RWPE2 (cell line): ENCODE data around the gene ABCB9.

ENCODE experiments used
- ATAC-seq: fragments of 200-7000 bp; cut with Tn5 transposase; 3 replicates; pipeline ENCODE4 v1.9.1; 2021; ENCODE audit warnings: low read depth
- DNase-seq: peaks from one replicate; pipeline ENCODE4 v3.0.0-alpha.2; 2020; ENCODE audit warnings: low spot score
- H3K27ac ChIP-seq: fragments of 450-650 bp; 2 replicates; pipeline ENCODE4 v1.5.1; 2017; ENCODE audit warnings: mild to moderate bottlenecking; ENCODE audit not compliant: poor library complexity, severe bottlenecking
- H3K27me3 ChIP-seq: fragments of 250-450 bp; sonication (Bioruptor Pico); 2 replicates; pipeline ENCODE4 v1.5.1; 2021; ENCODE audit warnings: mild to moderate bottlenecking, moderate library complexity; ENCODE audit not compliant: insufficient read depth, poor library complexity, severe bottlenecking
- H3K36me3 ChIP-seq: fragments of 250-450 bp; sonication (Bioruptor Pico); 2 replicates; pipeline ENCODE4 v1.5.1; 2020; ENCODE audit warnings: low read depth, mild to moderate bottlenecking, moderate library complexity
- H3K4me1 ChIP-seq: fragments of 250-450 bp; sonication (Bioruptor Pico); 2 replicates; pipeline ENCODE4 v1.5.1; 2021; ENCODE audit warnings: mild to moderate bottlenecking, moderate library complexity; ENCODE audit not compliant: insufficient read depth, poor library complexity, severe bottlenecking
- H3K4me3 ChIP-seq: fragments of 250-450 bp; sonication (Bioruptor Pico); 2 replicates; pipeline ENCODE4 v1.5.1; 2021; ENCODE audit warnings: mild to moderate bottlenecking, moderate library complexity; ENCODE audit not compliant: severe bottlenecking
- H3K9me3 ChIP-seq: fragments of 250-450 bp; sonication (Bioruptor Pico); 2 replicates; pipeline ENCODE4 v1.5.1; 2021; ENCODE audit warnings: mild to moderate bottlenecking, moderate library complexity; ENCODE audit not compliant: severe bottlenecking
- TF ChIP-seq, protein P1 (sequence below): fragments of 450-650 bp; IDR thresholded peaks from one replicate; pipeline ENCODE4 v1.5.1; 2017; ENCODE audit warnings: mild to moderate bottlenecking, moderate library complexity; ENCODE audit not compliant: poor library complexity, severe bottlenecking

The ABCB9 gene

DNA sequence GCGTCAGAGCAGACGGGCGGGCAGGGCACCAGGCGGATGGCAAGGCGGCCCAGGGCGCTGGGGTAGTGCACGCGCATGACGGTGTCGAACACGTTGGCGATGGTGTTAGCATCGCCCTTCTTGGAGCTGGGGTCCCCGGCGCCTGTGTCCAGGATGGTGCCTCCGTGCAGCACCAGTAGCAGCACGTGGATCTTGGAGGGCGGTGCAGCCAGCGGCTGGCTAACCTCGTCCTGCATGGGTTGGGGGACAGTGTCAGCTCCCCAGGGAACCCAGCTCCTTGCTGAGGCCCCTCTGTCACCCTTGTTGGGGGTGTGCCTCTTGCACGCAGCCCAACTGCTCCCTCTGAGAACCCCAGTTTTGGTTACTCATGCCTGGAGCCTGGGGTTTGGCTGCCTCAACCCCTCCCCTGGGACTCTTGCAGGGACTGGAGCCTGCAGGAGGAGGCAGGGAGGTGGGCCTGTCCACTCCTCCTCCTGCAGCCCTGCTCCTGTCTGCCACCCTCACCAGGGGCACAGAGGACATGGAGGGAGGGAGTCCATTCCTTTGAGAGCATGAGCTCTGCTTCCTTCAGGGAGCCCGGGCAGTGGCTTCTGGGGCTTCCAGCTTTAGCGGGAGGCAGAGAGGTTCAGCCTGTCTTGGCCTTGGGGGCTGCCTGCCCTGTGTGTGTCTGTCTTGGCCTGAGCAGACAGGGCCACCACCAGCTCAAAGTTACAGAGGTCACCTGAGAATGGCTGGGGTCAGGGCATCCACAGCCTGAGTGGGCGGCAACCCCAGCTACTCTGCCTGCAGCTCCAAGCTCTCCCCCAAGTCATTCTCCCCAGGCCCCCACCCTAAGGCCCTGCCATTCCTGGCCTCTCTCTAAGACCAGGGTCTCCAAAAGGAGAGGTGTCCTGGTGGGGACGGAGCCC lies 31.3 kb upstream of the ABCB9 start:
- H3K27ac ChIP-seq = no peak overlapping the region
- TF ChIP-seq, protein P1, sequence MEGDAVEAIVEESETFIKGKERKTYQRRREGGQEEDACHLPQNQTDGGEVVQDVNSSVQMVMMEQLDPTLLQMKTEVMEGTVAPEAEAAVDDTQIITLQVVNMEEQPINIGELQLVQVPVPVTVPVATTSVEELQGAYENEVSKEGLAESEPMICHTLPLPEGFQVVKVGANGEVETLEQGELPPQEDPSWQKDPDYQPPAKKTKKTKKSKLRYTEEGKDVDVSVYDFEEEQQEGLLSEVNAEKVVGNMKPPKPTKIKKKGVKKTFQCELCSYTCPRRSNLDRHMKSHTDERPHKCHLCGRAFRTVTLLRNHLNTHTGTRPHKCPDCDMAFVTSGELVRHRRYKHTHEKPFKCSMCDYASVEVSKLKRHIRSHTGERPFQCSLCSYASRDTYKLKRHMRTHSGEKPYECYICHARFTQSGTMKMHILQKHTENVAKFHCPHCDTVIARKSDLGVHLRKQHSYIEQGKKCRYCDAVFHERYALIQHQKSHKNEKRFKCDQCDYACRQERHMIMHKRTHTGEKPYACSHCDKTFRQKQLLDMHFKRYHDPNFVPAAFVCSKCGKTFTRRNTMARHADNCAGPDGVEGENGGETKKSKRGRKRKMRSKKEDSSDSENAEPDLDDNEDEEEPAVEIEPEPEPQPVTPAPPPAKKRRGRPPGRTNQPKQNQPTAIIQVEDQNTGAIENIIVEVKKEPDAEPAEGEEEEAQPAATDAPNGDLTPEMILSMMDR = no peak
- DNase-seq = no peak
- no peaks in the 10 kb centered on the region for H3K36me3 ChIP-seq
- peak; percentile 19; the same call in 1 of the 3 replicates for ATAC-seq
- H3K9me3 ChIP-seq = no peaks in the 10 kb centered on the region
- H3K4me3 ChIP-seq = no peak overlapping the region
- no peaks in the 10 kb centered on the region for H3K4me1 ChIP-seq
- no peaks in the 10 kb centered on the region for H3K27me3 ChIP-seq

DNA sequence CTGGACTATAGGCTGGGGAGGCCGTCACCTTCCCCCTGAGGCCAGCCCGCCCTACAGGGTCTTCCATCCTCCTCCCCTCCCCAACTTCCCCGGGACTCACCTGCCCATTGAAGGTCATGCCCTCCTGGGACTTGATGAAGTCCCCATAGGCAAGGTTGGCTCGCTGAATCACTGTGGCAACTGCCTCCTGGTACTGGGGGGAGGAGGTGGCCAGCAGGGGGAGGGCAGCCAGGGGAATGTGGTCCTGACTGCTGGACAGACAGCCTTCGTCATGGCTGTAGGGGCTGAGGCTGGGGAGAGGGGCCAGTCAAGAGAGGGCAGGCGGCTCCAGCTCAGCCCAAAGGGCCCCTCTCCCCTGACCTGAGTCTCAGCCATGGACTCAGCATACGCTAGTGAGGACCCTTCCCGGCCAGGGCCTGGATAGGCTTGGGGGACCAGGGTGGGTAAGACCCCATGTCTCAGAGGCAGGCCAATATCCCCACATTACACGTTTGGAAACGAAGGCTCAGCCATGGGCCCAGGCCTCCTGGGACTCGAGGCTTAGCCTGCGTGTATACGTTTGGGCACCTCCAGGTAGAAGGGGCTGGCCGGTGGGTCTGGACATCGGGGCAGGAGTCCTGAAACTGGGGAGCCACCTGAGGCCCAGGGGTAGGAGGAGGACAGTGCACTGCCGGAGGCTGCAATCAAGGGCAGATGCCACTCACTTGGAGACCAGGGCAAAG lies 30.5 kb upstream of the ABCB9 start:
- Histone ChIP-seq H3K4me1 (no peaks in the 10 kb centered on the region), H3K27me3 (no peaks in the 10 kb centered on the region), H3K9me3 (no peaks in the 10 kb centered on the region), H3K4me3 (no peak overlapping the region), H3K27ac (no peak overlapping the region), H3K36me3 (no peaks in the 10 kb centered on the region)
- TF ChIP-seq, protein P1 = no peak
- no peak for DNase-seq
- no peak for ATAC-seq

GRCh38 chr12:122996188-122996601 lies 29.9 kb upstream of the ABCB9 start:
- Histone ChIP-seq H3K9me3 (no peaks in the 10 kb centered on the region), H3K4me3 (no peak overlapping the region), H3K27me3 (no peaks in the 10 kb centered on the region), H3K27ac (no peak overlapping the region), H3K4me1 (no peaks in the 10 kb centered on the region), H3K36me3 (no peaks in the 10 kb centered on the region)
- DNase-seq (no peak), ATAC-seq (no peak)
- TF ChIP-seq, protein P1 = no peak

DNA sequence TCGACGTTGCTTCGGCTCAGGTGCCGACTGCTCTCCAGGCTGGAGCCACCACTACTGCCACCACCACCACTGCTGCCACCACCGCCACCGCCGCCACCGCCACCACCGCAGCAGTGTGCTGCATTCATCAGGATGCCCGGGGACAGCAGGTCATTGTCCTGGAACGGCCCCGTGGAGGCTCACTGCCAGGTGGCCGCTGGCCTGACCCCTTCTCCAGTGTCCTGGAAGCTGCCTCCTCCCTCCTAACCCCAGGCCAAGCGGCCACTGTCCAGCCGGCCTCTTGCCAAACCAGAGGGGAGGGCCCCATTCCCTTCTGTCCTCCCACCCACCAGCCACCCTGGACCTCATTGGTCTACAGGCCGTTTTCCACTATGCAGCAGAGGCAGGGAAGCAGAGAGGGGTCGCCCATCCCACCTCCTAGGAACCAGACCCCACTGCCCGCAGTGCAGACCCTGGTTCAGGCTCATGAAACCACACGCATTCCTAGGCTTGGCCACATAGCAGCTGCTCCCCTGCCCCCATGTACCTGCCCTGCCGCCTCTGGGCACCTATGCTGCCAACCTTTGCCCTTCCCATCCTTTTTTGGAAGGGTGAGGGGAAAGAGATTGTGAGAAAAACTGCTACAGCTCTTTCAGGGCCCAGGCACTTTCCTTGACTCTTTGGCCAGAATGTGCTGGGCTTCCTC lies 29.4 kb upstream of the ABCB9 start:
- H3K4me3 ChIP-seq = no peak overlapping the region
- ATAC-seq = no peak
- no peaks in the 10 kb centered on the region for H3K4me1 ChIP-seq
- DNase-seq = peak; percentile 63
- H3K27me3 ChIP-seq = no peaks in the 10 kb centered on the region
- H3K36me3 ChIP-seq = no peaks in the 10 kb centered on the region
- H3K9me3 ChIP-seq = no peaks in the 10 kb centered on the region
- TF ChIP-seq, protein P1 = no peak
- no peak overlapping the region for H3K27ac ChIP-seq
